B cell (primary cell): ENCODE measurements around the gene FRMD4A. TPM values are rescaled to one million over a fixed set of nuclear protein-coding genes. Genes with fewer than 3 reads are reported as not detected.

Experiments used
- ATAC-seq: fragments of 200-7000 bp; cut with Tn5 transposase; one replicate; pipeline ENCODE4 v1.10.0; 2021; ENCODE audit warnings: low read depth, mild to moderate bottlenecking, moderate number of reproducible peaks, moderate library complexity
- CTCF ChIA-PET: fragments of 350-600 bp; sonication (Branson Sonifier 250); formaldehyde crosslinking; loops from one replicate; lab custom pipeline; 2021; ENCODE audit warnings: antibody characterized with exemption, inconsistent platforms; lab: Charles Lee
- POLR2A ChIA-PET: fragments of 350-600 bp; sonication (Branson Sonifier 250); formaldehyde crosslinking; loops from one replicate; lab custom pipeline; 2021; ENCODE audit warnings: antibody characterized with exemption; lab: Charles Lee
- DNase-seq: peaks from one replicate; pipeline ENCODE4 v3.0.0; 2013
- H2AFZ ChIP-seq: 2 replicates; pipeline ENCODE4 v1.6.1; 2012; ENCODE audit warnings: mild to moderate bottlenecking, low read depth, low read length; ENCODE audit not compliant: insufficient read depth, poor library complexity, severe bottlenecking
- H3K27ac ChIP-seq, 2 donors: 1 replicate in 1 of 2; 2 replicates in 1 of 2; pipeline ENCODE4 v1.5.1; 2012 to 2013; ENCODE audit warnings: low read length in 2 of 2, mild to moderate bottlenecking in 2 of 2, moderate library complexity in 1 of 2
- H3K27me3 ChIP-seq, 4 experiments: fragments of 200-600 bp in 1 of 4; sonication (generic) in 1 of 4; replicated peaks in 1 of 4; 1 replicate in 2 of 4; 2 replicates in 2 of 4; pipeline versions ENCODE4 v1.6.1 to v1.7.0; 2013 to 2016; ENCODE audit warnings: low read length in 3 of 4, mild to moderate bottlenecking in 2 of 4, mixed read lengths in 1 of 4, moderate library complexity in 1 of 4; ENCODE audit not compliant: insufficient read depth in 4 of 4, control insufficient read depth in 3 of 4; ENCODE audit errors: control extremely low read depth in 1 of 4
- H3K36me3 ChIP-seq, 2 experiments: replicated peaks in 1 of 2; 1 replicate in 1 of 2; 2 replicates in 1 of 2; pipeline versions ENCODE4 v1.6.1 to v1.7.1; 2013; ENCODE audit warnings: low read length in 1 of 2; ENCODE audit not compliant: insufficient read depth in 2 of 2, control insufficient read depth in 1 of 2; ENCODE audit errors: control extremely low read depth in 1 of 2, extremely low read depth in 1 of 2
- H3K4me1 ChIP-seq, 2 donors: fragments of 200-600 bp in 1 of 2; sonication (generic) in 1 of 2; 1 replicate in 1 of 2; 2 replicates in 1 of 2; pipeline versions ENCODE4 v1.5.1 to v1.6.1; 2013 to 2017; ENCODE audit warnings: low read length in 2 of 2; ENCODE audit not compliant: control insufficient read depth in 2 of 2, insufficient read depth in 2 of 2
- H3K4me2 ChIP-seq: replicated peaks from 2 replicates; pipeline ENCODE3; 2012; ENCODE audit warnings: mild to moderate bottlenecking, low read depth, low read length; ENCODE audit not compliant: poor library complexity, severe bottlenecking
- H3K4me3 ChIP-seq, 5 experiments: fragments of 200-600 bp in 1 of 5; sonication (generic) in 1 of 5; 1 replicate in 3 of 5; 2 replicates in 2 of 5; pipeline versions ENCODE4 v1.5.1 to v1.7.0; 2011 to 2016; ENCODE audit warnings: low read length in 4 of 5, mild to moderate bottlenecking in 4 of 5, low read depth in 2 of 5, control low read depth in 1 of 5, moderate library complexity in 1 of 5; ENCODE audit not compliant: insufficient read depth in 1 of 5; ENCODE audit errors: control extremely low read depth in 1 of 5, extremely low read depth in 1 of 5
- H3K79me2 ChIP-seq: fragments of 200-600 bp; sonication (generic); one replicate; pipeline ENCODE4 v1.6.0; 2016; ENCODE audit warnings: low read length; ENCODE audit not compliant: control insufficient read depth, insufficient read depth
- H3K9ac ChIP-seq: fragments of 200-600 bp; sonication (generic); 2 replicates; pipeline ENCODE4 v1.6.1; 2017; ENCODE audit warnings: mild to moderate bottlenecking, low read length, moderate library complexity
- H3K9me3 ChIP-seq, 3 donors: one replicate each; pipeline versions ENCODE4 v1.6.1 to v1.7.1; 2013; ENCODE audit warnings: low read length in 2 of 3; ENCODE audit not compliant: control insufficient read depth in 2 of 3, insufficient read depth in 1 of 3; ENCODE audit errors: control extremely low read depth in 1 of 3
- H4K20me1 ChIP-seq: 2 replicates; pipeline ENCODE4 v1.6.0; 2012; ENCODE audit warnings: mild to moderate bottlenecking, low read length; ENCODE audit not compliant: insufficient read depth, control insufficient read depth, poor library complexity, severe bottlenecking
- H3K27ac Mint-ChIP-seq: one replicate; pipeline ENCODE4 v1.8.0; 2021; ENCODE audit warnings: mixed read lengths
- H3K27me3 Mint-ChIP-seq: one replicate; pipeline ENCODE4 v1.8.0; 2021; ENCODE audit warnings: mixed read lengths
- H3K4me1 Mint-ChIP-seq: one replicate; pipeline ENCODE4 v1.8.0; 2021; ENCODE audit warnings: mixed read lengths
- H3K4me3 Mint-ChIP-seq: one replicate; pipeline ENCODE4 v1.8.0; 2021; ENCODE audit warnings: mixed read lengths
- H3K9me3 Mint-ChIP-seq: one replicate; pipeline ENCODE4 v1.8.0; 2022; ENCODE audit warnings: mixed read lengths; ENCODE audit not compliant: insufficient read depth
- EZH2 ChIP-seq: IDR thresholded peaks from 2 replicates; pipeline ENCODE4 v1.6.1; 2012; ENCODE audit warnings: borderline replicate concordance, low read depth, mild to moderate bottlenecking, moderate library complexity, low read length; ENCODE audit not compliant: insufficient read depth, poor library complexity, severe bottlenecking
- WGBS: methylation state at CpG from one replicate; pipeline ENCODE4 v1.1.5; 2013; ENCODE audit warnings: missing lambda C conversion rate; ENCODE audit not compliant: insufficient coverage; 5-methylcytosine and 5-hydroxymethylcytosine counted together
- intact Hi-C: fragments of 100-400 bp; cut with micrococcal nuclease; formaldehyde crosslinking; loops from one replicate; pipeline ENCODE4 v1.10.0; 2022
- polyA plus RNA-seq: library from polyadenylated mRNA; depleted of rRNA; stranded (reverse); fragments of >200 nt; gene quantifications from 2 replicates; pipeline ENCODE4 v1.2.3, GENCODE V29; 2012
- total RNA-seq, 2 donors: library from RNA; stranded (reverse); fragments of 120-200 nt in 1 of 2; gene quantifications; 1 replicate in 1 of 2; 2 replicates in 1 of 2; pipeline versions ENCODE4 v1.2.3 to v1.2.4, GENCODE V29; 2013 to 2022
- TF ChIP-seq, protein P1 (sequence below): fragments of 200-600 bp; IDR thresholded peaks from one replicate; pipeline ENCODE4 v1.8.0; 2022; ENCODE audit warnings: antibody characterized with exemption, mild to moderate bottlenecking

The FRMD4A gene
- total and polyA plus RNA-seq, 2 donors (not counting 1 experiment from before 2014, with no cell fraction given): 0.76 to 3.4 TPM

- peak; percentile 73 for ATAC-seq
- WGBS: 86% methylated on average over 11 of the region's 15 CpGs
- no peak for DNase-seq
- Mint-ChIP-seq H3K27ac (no peak overlapping the region), H3K4me1 (peaks cover 16% of the 10 kb centered on the region), H3K27me3 (peaks cover 18% of the 10 kb centered on the region), H3K9me3 (no peaks in the 10 kb centered on the region), H3K4me3 (no peak overlapping the region)
- Histone ChIP-seq H3K4me3 (no peak overlapping the region), H3K4me1 (peaks cover 4 to 7% of the 10 kb centered on the region in 2 donors), H3K9ac (no peak overlapping the region), H3K27me3 (no peaks in the 10 kb centered on the region), H3K79me2 (no peaks in the 10 kb centered on the region), H4K20me1 (no peaks in the 10 kb centered on the region), H3K9me3 (no peaks in the 10 kb centered on the region), H2AFZ (no peak overlapping the region), H3K27ac (no peak overlapping the region), H3K4me2 (peak overlapping the region; percentile 11), H3K36me3 (no peaks in the 10 kb centered on the region)
- CTCF ChIA-PET: interaction anchor here (1.0 kb wide), 1 partner anchor 25 kb away, joined by 3 read pairs; no protein-coding TSS in a partner anchor
- POLR2A ChIA-PET: no interaction called here
- intact Hi-C loops: no loop called here
- TF ChIP-seq EZH2: no peak
- TF ChIP-seq, protein P1, sequence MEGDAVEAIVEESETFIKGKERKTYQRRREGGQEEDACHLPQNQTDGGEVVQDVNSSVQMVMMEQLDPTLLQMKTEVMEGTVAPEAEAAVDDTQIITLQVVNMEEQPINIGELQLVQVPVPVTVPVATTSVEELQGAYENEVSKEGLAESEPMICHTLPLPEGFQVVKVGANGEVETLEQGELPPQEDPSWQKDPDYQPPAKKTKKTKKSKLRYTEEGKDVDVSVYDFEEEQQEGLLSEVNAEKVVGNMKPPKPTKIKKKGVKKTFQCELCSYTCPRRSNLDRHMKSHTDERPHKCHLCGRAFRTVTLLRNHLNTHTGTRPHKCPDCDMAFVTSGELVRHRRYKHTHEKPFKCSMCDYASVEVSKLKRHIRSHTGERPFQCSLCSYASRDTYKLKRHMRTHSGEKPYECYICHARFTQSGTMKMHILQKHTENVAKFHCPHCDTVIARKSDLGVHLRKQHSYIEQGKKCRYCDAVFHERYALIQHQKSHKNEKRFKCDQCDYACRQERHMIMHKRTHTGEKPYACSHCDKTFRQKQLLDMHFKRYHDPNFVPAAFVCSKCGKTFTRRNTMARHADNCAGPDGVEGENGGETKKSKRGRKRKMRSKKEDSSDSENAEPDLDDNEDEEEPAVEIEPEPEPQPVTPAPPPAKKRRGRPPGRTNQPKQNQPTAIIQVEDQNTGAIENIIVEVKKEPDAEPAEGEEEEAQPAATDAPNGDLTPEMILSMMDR: no peak
These were observed 522.0 kb downstream of the FRMD4A start for GRCh38 chr10:13808556-13809391.

- peaks cover 13% of the 10 kb centered on the region for H3K27me3 Mint-ChIP-seq
- H3K9ac ChIP-seq: no peak overlapping the region
- H3K9me3 ChIP-seq: no peaks in the 10 kb centered on the region
- TF ChIP-seq, protein P1: no peak
- TF ChIP-seq EZH2: no peak
- ChIA-PET POLR2A (no interaction called here), CTCF (no interaction called here)
- WGBS: 73% methylated on average over 2 of the region's 3 CpGs
- H3K79me2 ChIP-seq: no peaks in the 10 kb centered on the region
- intact Hi-C loops: no loop called here
- H3K27ac ChIP-seq: no peak overlapping the region
- no peak overlapping the region for H3K4me2 ChIP-seq
- no peak overlapping the region for H3K4me3 ChIP-seq
- no peak overlapping the region for H2AFZ ChIP-seq
- H3K36me3 ChIP-seq: no peaks in the 10 kb centered on the region
- H3K27ac Mint-ChIP-seq: no peak overlapping the region
- H3K4me1 ChIP-seq: peaks cover 4 to 7% of the 10 kb centered on the region in 2 donors
- no peaks in the 10 kb centered on the region for H3K27me3 ChIP-seq
- ATAC-seq (no peak), DNase-seq (no peak)
- H3K4me1 Mint-ChIP-seq: peaks cover 18% of the 10 kb centered on the region
- no peak overlapping the region for H3K4me3 Mint-ChIP-seq
- H3K9me3 Mint-ChIP-seq: no peaks in the 10 kb centered on the region
- no peaks in the 10 kb centered on the region for H4K20me1 ChIP-seq
These were observed 524.3 kb downstream of the FRMD4A start for GRCh38 chr10:13806419-13806818.
